ENCODE data around the gene NFS1.

DNA sequence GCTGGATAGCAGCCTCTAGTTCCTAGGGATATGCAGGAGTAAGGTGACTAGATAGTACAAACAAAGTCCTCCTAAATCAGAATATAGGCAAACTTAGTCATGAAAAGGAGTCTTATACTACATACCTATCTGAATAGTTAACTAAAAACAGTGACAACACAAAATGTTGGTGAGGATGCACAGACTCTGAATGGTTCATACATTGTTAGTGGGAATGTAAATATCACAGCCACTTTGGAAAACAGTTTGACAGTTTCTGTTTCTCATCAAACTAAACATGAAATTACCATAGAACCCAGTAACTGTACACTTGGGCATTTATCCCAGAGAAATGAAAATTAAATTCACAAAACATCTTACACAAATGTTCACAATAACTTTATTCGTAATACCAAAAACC, 17.2 kb downstream of the NFS1 start:
- TF ChIP-seq EZH2 (IDR thresholded peaks at IDR 0.05; ENCODE audit: insufficient read depth, poor library complexity, severe bottlenecking) (no peak), EZH2phosphoT487 (IDR thresholded peaks at IDR 0.05; ENCODE audit: insufficient read depth, low read depth) (no peak)

Measured in GM23248 (cell line).